Activated CD8-positive, alpha-beta memory T cell treated with anti-CD3 and anti-CD28 coated beads, Interleukin-2, amount 10 ng/mL, durations not matched to agents 7 days and 5 days (primary cell): ENCODE measurements around the gene DCST1. TPM values are rescaled to one million over a fixed set of nuclear protein-coding genes. Genes with fewer than 3 reads are reported as not detected.
A peak's percentile ranks its signal among the peaks of the same experiment; 100 is the strongest.

Source experiments
- ATAC-seq: fragments of 150-1000 bp; cut with Tn5 transposase; one replicate; pipeline ENCODE4 v1.10.0; 2021; ENCODE audit warnings: moderate library complexity
- CTCF ChIA-PET: fragments of 350-600 bp; sonication (Branson Sonifier 250); formaldehyde crosslinking; loops from one replicate; lab custom pipeline; 2021; ENCODE audit warnings: antibody characterized with exemption; lab: Charles Lee
- DNase-seq: peaks from one replicate; pipeline ENCODE4 v3.0.0-alpha.2; 2020
- H3K27ac Mint-ChIP-seq: one replicate; pipeline ENCODE4 v1.8.0; 2021; ENCODE audit warnings: mild to moderate bottlenecking, mixed read lengths
- H3K27me3 Mint-ChIP-seq: one replicate; pipeline ENCODE4 v1.8.0; 2021; ENCODE audit warnings: mixed read lengths
- H3K36me3 Mint-ChIP-seq: one replicate; pipeline ENCODE4 v1.8.0; 2021; ENCODE audit warnings: mild to moderate bottlenecking, mixed read lengths
- H3K4me1 Mint-ChIP-seq: one replicate; pipeline ENCODE4 v1.8.0; 2021; ENCODE audit warnings: mixed read lengths
- H3K4me3 Mint-ChIP-seq: one replicate; pipeline ENCODE4 v1.8.0; 2021; ENCODE audit warnings: mild to moderate bottlenecking, moderate library complexity, mixed read lengths
- H3K9me3 Mint-ChIP-seq: one replicate; pipeline ENCODE4 v1.8.0; 2022; ENCODE audit warnings: low read depth, mixed read lengths
- total RNA-seq, 2 experiments: library from RNA; stranded (reverse); gene quantifications; one replicate each; pipeline ENCODE4 v1.2.3, GENCODE V29; 2021

The DCST1 gene
- total RNA-seq, 2 experiments from 2014 or later = not detected

- H3K36me3 Mint-ChIP-seq = peaks cover 13% of the 10 kb centered on the region
These were observed 22.6 kb upstream of the DCST1 start for GRCh38 chr1:155011004-155011416.

GRCh38 chr1:155011437-155012025 lies 22.1 kb upstream of the DCST1 start:
- Mint-ChIP-seq H3K27me3 (no peaks in the 10 kb centered on the region), H3K4me3 (no peak overlapping the region), H3K4me1 (peaks cover 71% of the 10 kb centered on the region), H3K9me3 (no peaks in the 10 kb centered on the region), H3K36me3 (peaks cover 16% of the 10 kb centered on the region), H3K27ac (peak overlapping the region; percentile 46)
- CTCF ChIA-PET = interaction anchor here (11.9 to 18.7 kb wide), 2 partner anchors 13 to 41 kb away, joined by 212 to 328 read pairs; partner anchors contain the start of genes ADAM15, EFNA4, LENEP and ZBTB7B
- no peak for DNase-seq
- ATAC-seq = no peak

More at GRCh38 chr1:155011004-155011416, 22.6 kb upstream of the DCST1 start:
- Mint-ChIP-seq H3K9me3 (no peaks in the 10 kb centered on the region), H3K27me3 (no peaks in the 10 kb centered on the region), H3K4me3 (no peak overlapping the region), H3K4me1 (peaks cover 71% of the 10 kb centered on the region), H3K27ac (peak overlapping the region; percentile 87)
- DNase-seq = no peak
- CTCF ChIA-PET = interaction anchor here (5.6 to 18.7 kb wide), 3 partner anchors 8 to 42 kb away, joined by 80 to 328 read pairs (median 212); partner anchors contain the start of genes ADAM15, EFNA4, LENEP and ZBTB7B
- no peak for ATAC-seq

- Mint-ChIP-seq H3K27me3 (no peaks in the 10 kb centered on the region), H3K4me3 (no peak overlapping the region), H3K9me3 (no peaks in the 10 kb centered on the region), H3K27ac (peak overlapping the region; percentile 64), H3K4me1 (peaks cover 70% of the 10 kb centered on the region), H3K36me3 (peaks cover 16% of the 10 kb centered on the region)
- no peak for ATAC-seq
- DNase-seq = no peak
- CTCF ChIA-PET = interaction anchor here (1.6 to 18.7 kb wide), 4 partner anchors 13 to 73 kb away, joined by 5 to 328 read pairs (median 108); partner anchors contain the start of genes ADAM15, EFNA4, LENEP and PYGO2
These were observed 21.5 kb upstream of the DCST1 start for GRCh38 chr1:155012026-155012546.

GRCh38 chr1:155012776-155013602 lies 20.6 kb upstream of the DCST1 start:
- no peak overlapping the region for H3K4me3 Mint-ChIP-seq
- peak overlapping the region; percentile 64 for H3K27ac Mint-ChIP-seq
- no peaks in the 10 kb centered on the region for H3K27me3 Mint-ChIP-seq
- H3K36me3 Mint-ChIP-seq = peaks cover 16% of the 10 kb centered on the region
- no peaks in the 10 kb centered on the region for H3K9me3 Mint-ChIP-seq
- CTCF ChIA-PET = interaction anchor here (0.9 to 18.7 kb wide), 5 partner anchors 14 to 72 kb away, joined by 3 to 328 read pairs (median 5); partner anchors contain the start of genes ADAM15, EFNA4, FLAD1 and LENEP
- no peak for DNase-seq
- peaks cover 72% of the 10 kb centered on the region for H3K4me1 Mint-ChIP-seq
- no peak for ATAC-seq

- peaks cover 70% of the 10 kb centered on the region for H3K4me1 Mint-ChIP-seq
- ATAC-seq (no peak), DNase-seq (no peak)
- CTCF ChIA-PET = interaction anchor here (0.9 to 18.7 kb wide), 6 partner anchors 15 to 71 kb away, joined by 3 to 328 read pairs (median 5); partner anchors contain the start of genes ADAM15, EFNA4, FLAD1 and LENEP
- H3K27me3 Mint-ChIP-seq = no peaks in the 10 kb centered on the region
- no peaks in the 10 kb centered on the region for H3K9me3 Mint-ChIP-seq
- peak overlapping the region; percentile 72 for H3K27ac Mint-ChIP-seq
- H3K4me3 Mint-ChIP-seq = no peak overlapping the region
- H3K36me3 Mint-ChIP-seq = peaks cover 16% of the 10 kb centered on the region
These were observed 20.0 kb upstream of the DCST1 start for GRCh38 chr1:155013632-155014031.

GRCh38 chr1:155014709-155015508 lies 18.7 kb upstream of the DCST1 start:
- no peak for DNase-seq
- Mint-ChIP-seq H3K27ac (no peak overlapping the region), H3K4me1 (peaks cover 61% of the 10 kb centered on the region), H3K9me3 (no peaks in the 10 kb centered on the region), H3K36me3 (peaks cover 11% of the 10 kb centered on the region), H3K27me3 (no peaks in the 10 kb centered on the region), H3K4me3 (no peak overlapping the region)
- no peak for ATAC-seq
- CTCF ChIA-PET = interaction anchor here (1.3 to 18.7 kb wide), 10 partner anchors 7 to 224 kb away, joined by 3 to 328 read pairs (median 18); partner anchors contain the start of genes ADAM15, CKS1B, EFNA4 and FLAD1

- CTCF ChIA-PET = interaction anchor here (1.1 to 18.7 kb wide), 14 partner anchors 7 to 400 kb away, joined by 3 to 328 read pairs (median 12); partner anchors contain the start of genes ADAM15, CKS1B, EFNA4 and FLAD1
- Mint-ChIP-seq H3K36me3 (peaks cover 11% of the 10 kb centered on the region), H3K27ac (no peak overlapping the region), H3K4me1 (peaks cover 54% of the 10 kb centered on the region), H3K27me3 (no peaks in the 10 kb centered on the region), H3K4me3 (no peak overlapping the region), H3K9me3 (no peaks in the 10 kb centered on the region)
- ATAC-seq = no peak
- no peak for DNase-seq
These were observed 17.9 kb upstream of the DCST1 start for GRCh38 chr1:155015527-155016230.

- Mint-ChIP-seq H3K4me1 (peaks cover 47% of the 10 kb centered on the region), H3K36me3 (peaks cover 8% of the 10 kb centered on the region), H3K27me3 (no peaks in the 10 kb centered on the region), H3K9me3 (no peaks in the 10 kb centered on the region), H3K4me3 (no peak overlapping the region), H3K27ac (no peak overlapping the region)
- DNase-seq = no peak
- CTCF ChIA-PET = interaction anchor here (0.6 to 18.7 kb wide), 20 partner anchors 8 to 400 kb away, joined by 3 to 328 read pairs (median 10); partner anchors contain the start of genes ADAM15, CKS1B, DCST1 and DCST2
- no peak for ATAC-seq
These were observed 17.3 kb upstream of the DCST1 start for GRCh38 chr1:155016231-155016831.

GRCh38 chr1:155017041-155017945 lies 16.3 kb upstream of the DCST1 start:
- no peaks in the 10 kb centered on the region for H3K27me3 Mint-ChIP-seq
- CTCF ChIA-PET = interaction anchor here (0.6 to 18.7 kb wide), 37 partner anchors 9 to 458 kb away, joined by 3 to 328 read pairs (median 6); partner anchors contain the start of genes ADAM15, CKS1B, DCST1 and DCST2

GRCh38 chr1:155017946-155018316 lies 15.7 kb upstream of the DCST1 start:
- peak overlapping the region; percentile 47 for H3K4me3 Mint-ChIP-seq
- H3K9me3 Mint-ChIP-seq = no peaks in the 10 kb centered on the region
- no peaks in the 10 kb centered on the region for H3K27me3 Mint-ChIP-seq
- DNase-seq (no peak), ATAC-seq (peak; percentile 11)
- H3K27ac Mint-ChIP-seq = peak overlapping the region; percentile 44
- CTCF ChIA-PET = interaction anchor here (0.6 to 18.7 kb wide), 35 partner anchors 8 to 458 kb away, joined by 3 to 328 read pairs (median 6); partner anchors contain the start of genes ADAM15, CKS1B, DCST1 and DCST2
- peaks cover 8% of the 10 kb centered on the region for H3K36me3 Mint-ChIP-seq
- peaks cover 38% of the 10 kb centered on the region for H3K4me1 Mint-ChIP-seq

More at GRCh38 chr1:155017041-155017945, 16.3 kb upstream of the DCST1 start:
- Mint-ChIP-seq H3K27ac (peak overlapping the region; percentile 44), H3K9me3 (no peaks in the 10 kb centered on the region), H3K36me3 (peaks cover 8% of the 10 kb centered on the region), H3K4me3 (peak overlapping the region; percentile 47), H3K4me1 (peaks cover 42% of the 10 kb centered on the region)
- DNase-seq = peak; percentile 89
- ATAC-seq = peak; percentile 99
